GM18526 (cell line): Measurements from ENCODE around the gene PCDHGA1.

Source experiments
- POLR2A ChIP-seq: IDR thresholded peaks from 3 replicates; pipeline ENCODE4 v1.6.1; 2011; ENCODE audit not compliant: insufficient read length; ENCODE audit errors: extremely low read depth

The PCDHGA1 gene

DNA sequence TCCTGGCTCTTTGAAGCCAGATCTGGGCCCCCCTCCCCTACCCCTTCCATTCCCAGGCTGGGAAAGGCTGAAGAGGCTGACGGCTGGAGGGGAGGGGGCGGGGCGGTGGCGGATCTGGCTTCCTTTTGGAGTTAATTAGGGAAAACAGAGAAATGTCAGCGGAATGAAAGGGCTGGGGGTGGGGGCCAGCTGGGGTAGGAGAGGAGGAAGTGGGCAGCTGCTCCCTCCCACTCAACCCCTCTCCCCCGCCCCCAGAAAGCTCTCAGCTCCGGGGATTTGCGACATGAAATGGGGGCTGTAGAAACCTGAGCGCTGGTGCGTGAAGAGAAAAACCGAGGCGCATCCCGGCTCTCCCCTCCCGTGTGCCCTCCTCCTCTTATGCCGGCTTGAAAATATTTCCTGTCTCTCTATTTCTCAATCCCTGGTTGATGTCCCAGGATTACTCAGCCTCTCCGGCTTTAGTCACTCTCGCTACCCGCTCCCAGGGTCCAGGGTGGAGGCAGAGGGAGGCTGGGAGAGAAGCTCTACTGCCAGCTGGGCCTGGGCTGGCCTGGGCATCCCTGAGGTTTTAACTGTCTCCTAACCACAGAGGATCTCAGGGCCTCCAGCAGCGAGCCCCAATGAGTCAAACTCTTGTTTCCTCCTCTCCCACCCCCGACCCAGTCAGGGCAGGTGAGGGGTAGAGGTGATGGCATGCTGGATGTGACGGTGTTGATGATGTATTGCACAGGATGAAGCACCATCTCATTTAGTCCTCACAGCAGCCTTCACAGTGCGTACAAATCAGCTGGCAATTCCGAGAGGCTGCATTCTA, 178.7 kb downstream of the PCDHGA1 start:
- no peak for TF ChIP-seq POLR2A

DNA sequence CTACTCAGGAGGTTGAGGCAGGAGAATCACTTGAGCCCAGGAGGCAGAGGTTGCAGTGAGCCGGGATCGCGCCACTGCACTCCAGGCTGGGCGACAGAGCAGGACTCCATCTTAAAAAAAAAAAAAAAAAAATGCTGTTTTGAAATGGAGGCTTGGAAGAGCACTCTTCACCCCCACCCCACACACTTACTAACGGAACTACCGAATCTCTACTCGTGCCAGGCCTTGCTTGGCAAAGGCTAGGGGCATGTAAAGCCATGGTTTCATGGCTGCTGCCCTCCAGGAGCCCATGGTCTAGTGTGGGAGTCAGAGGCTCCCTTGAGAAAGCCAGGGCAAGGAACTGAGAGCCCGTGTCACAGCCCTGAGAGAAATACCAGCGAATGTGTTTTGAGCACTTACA, 179.8 kb downstream of the PCDHGA1 start:
- TF ChIP-seq POLR2A, result no peak

DNA sequence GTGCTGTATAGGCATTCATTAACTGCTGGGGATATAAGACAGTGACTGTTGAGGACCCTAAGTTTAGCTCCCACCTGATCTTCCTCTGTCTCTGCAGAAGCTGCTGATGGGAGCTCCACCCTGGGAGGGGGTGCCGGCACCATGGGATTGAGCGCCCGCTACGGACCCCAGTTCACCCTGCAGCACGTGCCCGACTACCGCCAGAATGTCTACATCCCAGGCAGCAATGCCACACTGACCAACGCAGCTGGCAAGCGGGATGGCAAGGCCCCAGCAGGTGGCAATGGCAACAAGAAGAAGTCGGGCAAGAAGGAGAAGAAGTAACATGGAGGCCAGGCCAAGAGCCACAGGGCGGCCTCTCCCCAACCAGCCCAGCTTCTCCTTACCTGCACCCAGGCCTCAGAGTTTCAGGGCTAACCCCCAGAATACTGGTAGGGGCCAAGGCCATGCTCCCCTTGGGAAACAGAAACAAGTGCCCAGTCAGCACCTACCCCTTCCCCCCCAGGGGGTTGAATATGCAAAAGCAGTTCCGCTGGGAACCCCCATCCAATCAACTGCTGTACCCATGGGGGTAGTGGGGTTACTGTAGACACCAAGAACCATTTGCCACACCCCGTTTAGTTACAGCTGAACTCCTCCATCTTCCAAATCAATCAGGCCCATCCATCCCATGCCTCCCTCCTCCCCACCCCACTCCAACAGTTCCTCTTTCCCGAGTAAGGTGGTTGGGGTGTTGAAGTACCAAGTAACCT, 180.7 kb downstream of the PCDHGA1 start:
- TF ChIP-seq POLR2A, result peak; percentile 52

DNA sequence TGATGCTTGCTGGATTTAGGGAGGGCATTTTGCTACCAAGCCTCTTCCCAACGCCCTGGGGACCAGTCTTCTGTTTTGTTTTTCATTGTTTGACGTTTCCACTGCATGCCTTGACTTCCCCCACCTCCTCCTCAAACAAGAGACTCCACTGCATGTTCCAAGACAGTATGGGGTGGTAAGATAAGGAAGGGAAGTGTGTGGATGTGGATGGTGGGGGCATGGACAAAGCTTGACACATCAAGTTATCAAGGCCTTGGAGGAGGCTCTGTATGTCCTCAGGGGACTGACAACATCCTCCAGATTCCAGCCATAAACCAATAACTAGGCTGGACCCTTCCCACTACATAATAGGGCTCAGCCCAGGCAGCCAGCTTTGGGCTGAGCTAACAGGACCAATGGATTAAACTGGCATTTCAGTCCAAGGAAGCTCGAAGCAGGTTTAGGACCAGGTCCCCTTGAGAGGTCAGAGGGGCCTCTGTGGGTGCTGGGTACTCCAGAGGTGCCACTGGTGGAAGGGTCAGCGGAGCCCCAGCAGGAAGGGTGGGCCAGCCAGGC, 181.5 kb downstream of the PCDHGA1 start:
- TF ChIP-seq POLR2A, result no peak

DNA sequence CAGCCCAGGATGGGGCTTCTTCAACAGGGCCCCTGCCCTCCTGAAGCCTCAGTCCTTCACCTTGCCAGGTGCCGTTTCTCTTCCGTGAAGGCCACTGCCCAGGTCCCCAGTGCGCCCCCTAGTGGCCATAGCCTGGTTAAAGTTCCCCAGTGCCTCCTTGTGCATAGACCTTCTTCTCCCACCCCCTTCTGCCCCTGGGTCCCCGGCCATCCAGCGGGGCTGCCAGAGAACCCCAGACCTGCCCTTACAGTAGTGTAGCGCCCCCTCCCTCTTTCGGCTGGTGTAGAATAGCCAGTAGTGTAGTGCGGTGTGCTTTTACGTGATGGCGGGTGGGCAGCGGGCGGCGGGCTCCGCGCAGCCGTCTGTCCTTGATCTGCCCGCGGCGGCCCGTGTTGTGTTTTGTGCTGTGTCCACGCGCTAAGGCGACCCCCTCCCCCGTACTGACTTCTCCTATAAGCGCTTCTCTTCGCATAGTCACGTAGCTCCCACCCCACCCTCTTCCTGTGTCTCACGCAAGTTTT, 182.1 kb downstream of the PCDHGA1 start:
- TF ChIP-seq POLR2A, result no peak

DNA sequence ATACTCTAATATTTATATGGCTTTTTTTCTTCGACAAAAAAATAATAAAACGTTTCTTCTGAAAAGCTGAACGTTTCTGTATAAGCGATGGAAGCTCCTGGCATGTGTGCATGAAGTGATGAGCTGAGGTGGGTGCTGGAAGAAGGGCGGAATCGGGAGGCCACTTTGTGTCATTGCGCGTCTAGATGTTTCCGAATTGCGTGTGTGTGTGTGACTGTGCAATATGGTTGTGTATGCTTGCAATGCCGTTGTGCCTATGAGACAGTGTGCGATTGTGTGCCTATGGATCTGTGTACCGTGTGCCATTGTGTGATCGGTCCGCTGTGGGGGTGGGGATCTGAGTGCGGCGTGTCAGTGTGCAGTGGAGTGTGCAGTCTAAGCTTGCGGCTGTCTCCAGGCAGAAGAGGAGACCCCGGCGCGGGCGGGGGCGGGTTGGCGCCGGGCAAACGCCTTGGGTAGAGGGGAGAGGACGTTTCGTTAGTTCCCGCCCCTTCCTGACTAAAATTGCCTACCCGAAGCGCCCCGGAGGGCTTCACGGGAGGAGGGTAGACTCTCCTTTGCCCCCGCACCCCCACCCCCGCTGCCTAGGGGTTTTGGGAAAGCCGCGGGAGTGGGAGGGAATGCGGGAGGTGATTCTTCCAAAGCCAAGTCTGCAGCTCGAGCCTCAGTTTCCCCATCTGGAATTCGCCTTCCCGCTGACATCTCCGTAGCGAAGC, 182.8 kb downstream of the PCDHGA1 start:
- TF ChIP-seq POLR2A, result no peak

DNA sequence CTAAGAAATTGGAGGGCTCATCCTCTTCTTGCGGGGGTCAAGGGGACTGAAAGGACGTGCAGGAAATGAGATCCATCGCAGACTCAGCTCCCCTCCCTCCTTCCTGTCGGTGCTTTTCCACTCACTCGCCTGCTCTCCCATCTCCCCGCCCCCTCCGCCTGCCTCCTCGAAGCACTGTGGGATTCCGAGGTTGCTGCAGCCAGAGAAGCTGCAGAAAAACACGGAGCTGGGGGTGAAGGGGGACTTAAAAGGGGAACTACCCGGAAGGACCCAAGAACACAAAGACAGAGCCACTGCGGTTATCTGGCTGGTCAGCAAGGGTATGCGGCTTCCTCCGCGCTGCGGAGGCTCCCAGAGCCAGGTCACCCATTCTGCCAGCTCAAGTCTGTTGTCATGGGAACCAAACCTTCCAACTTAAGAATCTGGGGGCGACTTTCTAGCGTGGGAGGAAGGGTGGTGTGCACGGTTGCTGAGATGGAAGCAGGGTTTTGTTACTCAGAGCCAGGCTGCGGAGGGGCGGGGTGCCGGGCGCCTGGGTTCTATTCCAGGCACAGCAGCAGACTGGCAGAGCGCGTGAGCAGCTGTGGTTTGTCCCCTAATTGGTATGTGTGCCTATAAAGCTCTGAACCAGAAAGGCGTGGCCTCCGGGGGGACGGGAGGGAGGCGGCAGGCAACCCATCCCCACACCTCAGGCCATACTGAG, 183.5 kb downstream of the PCDHGA1 start:
- no peak for TF ChIP-seq POLR2A

DNA sequence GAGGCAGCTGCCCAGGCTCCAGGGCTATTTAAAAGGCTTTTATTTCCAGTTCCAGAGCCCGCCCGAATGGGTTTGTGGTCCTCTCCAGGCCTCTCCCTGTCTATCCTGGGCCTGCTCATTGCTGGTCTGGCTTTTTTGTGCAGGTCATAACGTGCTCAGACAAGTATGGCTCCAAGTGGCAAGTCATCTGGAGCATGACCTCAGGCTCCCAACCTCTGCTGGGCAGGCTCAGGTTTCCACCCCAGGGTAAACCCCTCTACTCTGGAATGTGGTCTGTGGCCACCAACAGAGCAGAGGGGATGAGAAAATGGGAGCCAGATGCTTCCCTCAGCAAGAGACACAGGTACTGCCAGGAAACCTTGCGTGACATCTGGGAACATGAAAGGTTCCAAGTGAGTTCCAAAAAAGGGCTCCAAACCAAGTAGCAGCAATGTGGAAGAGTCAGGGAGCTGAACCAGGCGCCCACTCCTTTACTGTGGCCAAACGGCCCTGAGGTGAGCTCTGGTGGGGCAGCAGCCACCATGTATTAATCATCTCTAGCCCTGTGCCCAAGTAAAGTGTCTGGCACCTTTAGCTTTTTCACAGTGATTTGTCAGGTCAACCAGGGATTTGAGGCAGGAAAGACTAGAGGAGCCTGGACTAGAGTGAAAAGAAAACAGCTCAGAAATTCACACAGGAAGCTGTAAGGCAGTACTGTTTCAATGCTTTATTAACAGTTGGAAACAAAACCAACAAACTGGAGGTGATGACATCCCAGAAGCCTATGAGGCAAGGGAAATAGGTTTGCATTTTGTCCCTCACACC, 184.2 kb downstream of the PCDHGA1 start:
- TF ChIP-seq POLR2A, result no peak

DNA sequence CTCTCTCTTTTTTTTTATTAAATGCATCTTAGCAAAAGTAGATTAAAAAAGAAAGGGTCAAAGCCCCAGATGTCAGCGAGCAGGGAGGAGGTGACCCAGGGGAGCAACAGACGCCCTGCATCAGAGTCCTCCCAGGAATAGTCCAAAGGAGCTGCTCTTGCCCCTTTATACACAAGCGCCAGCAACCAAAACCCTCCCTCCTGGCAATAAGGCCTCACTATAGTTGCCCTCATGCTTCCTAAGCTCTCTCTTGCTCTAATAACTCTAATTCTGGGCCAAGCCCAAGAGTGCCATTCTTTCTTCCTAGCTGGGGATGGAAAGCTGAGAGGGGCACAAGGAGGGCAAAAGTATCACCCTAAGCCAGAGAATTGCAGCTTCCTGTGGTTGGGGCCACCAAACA, 184.8 kb downstream of the PCDHGA1 start:
- TF ChIP-seq POLR2A, result no peak

DNA sequence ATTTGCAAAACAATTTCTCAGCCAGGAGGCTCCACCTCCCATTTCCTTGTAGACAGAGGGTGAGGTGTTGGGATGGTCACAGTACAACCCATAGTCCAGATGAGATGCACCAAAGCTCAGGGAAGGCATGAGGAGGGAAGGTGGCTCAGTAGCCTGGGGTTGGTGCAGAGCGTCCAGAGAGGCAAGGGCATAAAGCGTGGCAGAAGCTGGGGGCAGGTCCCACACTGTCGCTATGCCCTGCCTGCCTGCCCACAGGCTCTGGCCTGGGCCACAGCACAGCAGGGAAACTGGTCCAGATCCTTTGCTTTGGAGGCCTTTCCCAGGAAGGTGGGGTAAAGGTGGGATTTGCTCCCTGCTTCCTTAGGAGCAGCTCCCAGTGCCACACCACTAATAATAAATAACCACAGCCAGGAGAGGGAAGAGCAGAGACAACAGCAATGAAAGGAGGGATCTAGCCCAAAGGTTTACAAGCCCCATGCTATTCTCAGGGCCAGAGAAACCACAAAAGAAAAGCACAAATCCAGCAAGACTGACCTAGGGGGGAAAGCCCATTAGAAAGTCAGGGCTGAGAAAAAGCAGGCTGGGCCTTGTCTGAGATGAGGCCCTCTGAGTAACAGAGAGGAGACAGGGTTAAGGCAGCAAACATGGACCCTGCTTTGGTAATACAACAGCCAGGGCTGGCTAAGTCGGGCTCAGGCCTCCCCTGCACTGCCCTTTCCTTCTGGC, 185.8 kb downstream of the PCDHGA1 start:
- TF ChIP-seq POLR2A, result no peak

DNA sequence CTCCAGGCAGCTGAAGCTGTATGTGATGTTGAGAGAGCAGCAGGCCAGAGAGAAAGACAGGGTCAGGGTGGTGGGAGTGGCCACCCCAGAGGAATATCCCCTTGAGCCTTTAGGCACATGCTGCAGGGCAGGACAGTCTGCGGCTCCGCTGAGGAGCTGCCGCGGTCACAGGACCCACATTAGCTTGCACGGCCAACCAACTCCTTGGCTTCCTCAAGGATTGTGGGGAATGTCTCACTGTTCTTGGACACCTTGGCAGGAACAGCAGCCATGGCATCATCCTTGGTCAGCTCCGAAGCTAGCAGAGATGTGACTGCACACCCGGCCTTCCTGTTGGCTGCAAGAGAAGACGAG, 186.3 kb downstream of the PCDHGA1 start:
- no peak for TF ChIP-seq POLR2A

DNA sequence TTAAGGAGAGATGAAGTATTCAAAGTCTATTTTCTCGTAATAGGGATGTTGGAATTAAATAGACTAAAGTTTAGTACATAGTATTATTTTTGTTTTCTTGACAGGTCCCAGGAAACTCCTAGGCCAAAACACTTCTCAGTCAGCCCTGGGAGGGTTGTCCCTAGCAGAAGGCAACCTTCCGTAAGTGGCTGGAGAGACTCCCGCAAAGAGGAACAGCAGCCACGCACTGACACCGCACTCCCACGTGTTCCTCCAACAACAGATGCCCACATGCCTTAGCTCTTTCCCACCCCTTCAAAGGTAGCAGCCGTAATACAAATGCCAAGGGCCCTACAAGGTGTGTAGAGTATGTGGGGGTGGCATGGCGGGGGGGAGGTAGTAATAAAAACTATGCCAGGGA, 187.0 kb downstream of the PCDHGA1 start:
- TF ChIP-seq POLR2A, result no peak

DNA sequence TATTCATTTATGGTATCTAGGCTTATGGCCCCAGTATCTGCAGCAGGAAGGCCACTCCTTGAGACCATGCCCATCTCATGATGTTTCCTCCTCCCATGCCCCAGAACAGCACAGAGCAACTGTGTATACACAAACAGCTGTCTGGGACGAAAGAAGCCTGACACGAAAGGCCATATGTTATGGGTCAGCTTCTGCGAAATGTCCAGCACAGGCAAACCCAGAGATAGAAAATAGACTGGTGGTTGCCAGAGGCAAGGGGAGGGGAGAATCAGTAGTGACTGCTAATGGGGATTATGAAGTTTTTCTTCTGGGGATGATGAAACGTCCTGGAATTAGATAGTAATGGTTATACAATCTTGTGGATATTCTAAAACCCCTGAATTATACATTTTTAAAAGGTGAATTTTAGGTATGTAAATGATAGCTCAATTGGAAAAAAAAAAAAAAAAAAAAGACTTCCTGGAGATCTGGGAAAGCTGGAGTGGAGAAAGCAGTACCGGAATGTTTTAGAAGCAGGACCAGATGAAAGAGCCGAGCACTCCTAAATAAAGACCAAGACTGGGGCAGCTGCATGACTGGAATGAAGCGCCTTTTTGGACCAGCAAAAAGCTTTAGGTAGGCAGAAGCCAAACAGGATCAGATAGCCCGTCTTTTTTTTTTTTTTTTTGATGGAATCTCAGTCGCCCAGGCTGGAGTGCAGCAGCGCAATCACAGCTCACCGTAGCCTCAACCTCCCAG, 187.7 kb downstream of the PCDHGA1 start:
- no peak for TF ChIP-seq POLR2A
